Measurements from ENCODE around the gene CAMSAP3.
A peak's percentile ranks its signal among the peaks of the same experiment; 100 is the strongest.
"Not testable (repeated sequence)": the region's sequence is repeated elsewhere in the genome, so short reads cannot be mapped to it uniquely, and the experiment has no call there.

The CAMSAP3 gene

GRCh38 chr19:7635670-7636069, 40.0 kb downstream of the CAMSAP3 start:
- DNase-seq, result no peak

GRCh38 chr19:7636317-7636690, 40.6 kb downstream of the CAMSAP3 start:
- DNase-seq, result peak in 1 of 3 experiments; percentile 45

- DNase-seq, result peak; percentile 82 to 83 (median 82)
Observed at GRCh38 chr19:7636691-7637373, 41.2 kb downstream of the CAMSAP3 start, which contains the start of gene STXBP2. STXBP2 (plus strand) TSS chr19:7637110; CDS start chr19:7637150, 40 bp downstream.

GRCh38 chr19:7637374-7638256, 42.0 kb downstream of the CAMSAP3 start:
- peak in 2 of 3 experiments; percentile 36 to 38 for DNase-seq

GRCh38 chr19:7638802-7639465, 43.3 kb downstream of the CAMSAP3 start:
- DNase-seq, result no peak

GRCh38 chr19:7639863-7640348, 44.2 kb downstream of the CAMSAP3 start:
- no peak for DNase-seq

GRCh38 chr19:7640803-7641202, 45.1 kb downstream of the CAMSAP3 start:
- DNase-seq, result no peak

GRCh38 chr19:7641290-7642276, 45.9 kb downstream of the CAMSAP3 start:
- DNase-seq, result no peak

- no peak for DNase-seq
Observed at GRCh38 chr19:7642295-7643030, 46.8 kb downstream of the CAMSAP3 start.

- no peak for DNase-seq
Observed at GRCh38 chr19:7643031-7643415, 47.4 kb downstream of the CAMSAP3 start.

GRCh38 chr19:7643629-7644549, 48.2 kb downstream of the CAMSAP3 start:
- not testable (repeated sequence) for DNase-seq

- DNase-seq, result no peak
Observed at GRCh38 chr19:7644550-7644877, 48.9 kb downstream of the CAMSAP3 start.

GRCh38 chr19:7645163-7645562, 49.5 kb downstream of the CAMSAP3 start:
- DNase-seq, result no peak

- no peak for DNase-seq
Observed at GRCh38 chr19:7645656-7646425, 50.2 kb downstream of the CAMSAP3 start.

GRCh38 chr19:7646426-7646700, 50.7 kb downstream of the CAMSAP3 start:
- DNase-seq, result no peak

- DNase-seq, result no peak
Observed at GRCh38 chr19:7647156-7647555, 51.5 kb downstream of the CAMSAP3 start.

- no peak for DNase-seq
Observed at GRCh38 chr19:7648265-7649014, 52.8 kb downstream of the CAMSAP3 start.

- no peak for DNase-seq
Observed at GRCh38 chr19:7650148-7650547, 54.5 kb downstream of the CAMSAP3 start.

GRCh38 chr19:7652061-7652641, 56.5 kb downstream of the CAMSAP3 start:
- peak; percentile 67 to 91 (median 80) for DNase-seq
